ENCODE data around the gene PCSK1N. TPM values are rescaled to one million over a fixed set of nuclear protein-coding genes. Genes with fewer than 3 reads are reported as not detected.

PCSK1N gene
- total RNA-seq, 6 experiments from 2014 or later = 0.20 to 1.4 TPM; not detected in 4

DNA sequence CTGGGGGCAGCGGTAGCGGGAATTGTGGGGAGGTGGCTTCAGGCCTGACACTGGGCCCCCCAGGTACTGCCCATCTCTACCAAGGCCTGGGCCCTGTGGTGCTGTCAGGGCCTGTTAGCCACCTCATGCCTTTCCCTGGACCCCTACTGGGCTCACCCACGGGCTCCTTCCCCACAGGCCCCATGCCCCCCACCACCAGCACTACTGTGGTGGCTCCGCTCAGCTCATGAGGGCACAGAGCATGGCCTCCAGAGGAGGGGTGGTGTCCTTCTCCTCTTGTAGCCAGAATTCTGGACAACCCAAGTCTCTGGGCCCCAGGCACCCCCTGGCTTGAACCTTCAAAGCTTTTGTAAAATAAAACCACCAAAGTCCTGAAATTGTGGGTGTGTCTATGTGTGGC lies 41.5 kb downstream of the PCSK1N start:
- ATAC-seq (no peak), DNase-seq (no peak)
- Histone ChIP-seq H3K27ac (no peak overlapping the region), H3K36me3 (no peaks in the 10 kb centered on the region), H3K4me1 (no peaks in the 10 kb centered on the region), H3K27me3 (no peaks in the 10 kb centered on the region), H3K9me3 (no peaks in the 10 kb centered on the region), H3K4me3 (no peak overlapping the region)
- intact Hi-C loops (cut with DNase I) = no loop called here
- TF ChIP-seq POLR2A (IDR thresholded peaks at IDR 0.05) = no peak
- TF ChIP-seq, protein P1, sequence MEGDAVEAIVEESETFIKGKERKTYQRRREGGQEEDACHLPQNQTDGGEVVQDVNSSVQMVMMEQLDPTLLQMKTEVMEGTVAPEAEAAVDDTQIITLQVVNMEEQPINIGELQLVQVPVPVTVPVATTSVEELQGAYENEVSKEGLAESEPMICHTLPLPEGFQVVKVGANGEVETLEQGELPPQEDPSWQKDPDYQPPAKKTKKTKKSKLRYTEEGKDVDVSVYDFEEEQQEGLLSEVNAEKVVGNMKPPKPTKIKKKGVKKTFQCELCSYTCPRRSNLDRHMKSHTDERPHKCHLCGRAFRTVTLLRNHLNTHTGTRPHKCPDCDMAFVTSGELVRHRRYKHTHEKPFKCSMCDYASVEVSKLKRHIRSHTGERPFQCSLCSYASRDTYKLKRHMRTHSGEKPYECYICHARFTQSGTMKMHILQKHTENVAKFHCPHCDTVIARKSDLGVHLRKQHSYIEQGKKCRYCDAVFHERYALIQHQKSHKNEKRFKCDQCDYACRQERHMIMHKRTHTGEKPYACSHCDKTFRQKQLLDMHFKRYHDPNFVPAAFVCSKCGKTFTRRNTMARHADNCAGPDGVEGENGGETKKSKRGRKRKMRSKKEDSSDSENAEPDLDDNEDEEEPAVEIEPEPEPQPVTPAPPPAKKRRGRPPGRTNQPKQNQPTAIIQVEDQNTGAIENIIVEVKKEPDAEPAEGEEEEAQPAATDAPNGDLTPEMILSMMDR (IDR thresholded peaks at IDR 0.05) = no peak
- 100% methylated on average over 1 of the region's 4 CpGs for WGBS (ENCODE audit: insufficient coverage, low coverage, low lambda C conversion rate, missing lambda C conversion rate)

DNA sequence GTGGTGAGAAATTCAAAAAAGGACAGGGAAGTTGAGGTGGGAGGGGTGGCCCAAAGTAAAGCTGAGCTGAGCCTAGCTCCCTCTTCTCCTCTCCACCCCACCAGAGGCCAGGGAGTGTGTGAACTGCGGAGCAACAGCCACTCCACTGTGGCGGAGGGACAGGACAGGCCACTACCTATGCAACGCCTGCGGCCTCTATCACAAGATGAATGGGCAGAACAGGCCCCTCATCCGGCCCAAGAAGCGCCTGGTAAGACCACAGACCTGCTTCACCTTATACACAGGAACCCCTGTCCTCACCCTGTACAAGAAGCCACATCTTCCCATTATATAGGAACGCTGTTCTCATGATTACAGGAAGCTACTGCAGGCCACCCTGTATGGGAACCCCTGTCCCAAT lies 43.2 kb downstream of the PCSK1N start:
- Histone ChIP-seq H3K36me3 (no peaks in the 10 kb centered on the region), H3K4me3 (no peak overlapping the region), H3K4me1 (no peaks in the 10 kb centered on the region), H3K9me3 (no peaks in the 10 kb centered on the region), H3K27me3 (no peaks in the 10 kb centered on the region), H3K27ac (no peak overlapping the region)
- no peak for TF ChIP-seq POLR2A (IDR thresholded peaks at IDR 0.05)
- TF ChIP-seq, protein P1 (IDR thresholded peaks at IDR 0.05) = no peak
- ATAC-seq (no peak), DNase-seq (no peak)
- WGBS (ENCODE audit: insufficient coverage, low coverage, low lambda C conversion rate, missing lambda C conversion rate) = 50% methylated on average over 1 of the region's 7 CpGs
- intact Hi-C loops (cut with DNase I) = no loop called here

DNA sequence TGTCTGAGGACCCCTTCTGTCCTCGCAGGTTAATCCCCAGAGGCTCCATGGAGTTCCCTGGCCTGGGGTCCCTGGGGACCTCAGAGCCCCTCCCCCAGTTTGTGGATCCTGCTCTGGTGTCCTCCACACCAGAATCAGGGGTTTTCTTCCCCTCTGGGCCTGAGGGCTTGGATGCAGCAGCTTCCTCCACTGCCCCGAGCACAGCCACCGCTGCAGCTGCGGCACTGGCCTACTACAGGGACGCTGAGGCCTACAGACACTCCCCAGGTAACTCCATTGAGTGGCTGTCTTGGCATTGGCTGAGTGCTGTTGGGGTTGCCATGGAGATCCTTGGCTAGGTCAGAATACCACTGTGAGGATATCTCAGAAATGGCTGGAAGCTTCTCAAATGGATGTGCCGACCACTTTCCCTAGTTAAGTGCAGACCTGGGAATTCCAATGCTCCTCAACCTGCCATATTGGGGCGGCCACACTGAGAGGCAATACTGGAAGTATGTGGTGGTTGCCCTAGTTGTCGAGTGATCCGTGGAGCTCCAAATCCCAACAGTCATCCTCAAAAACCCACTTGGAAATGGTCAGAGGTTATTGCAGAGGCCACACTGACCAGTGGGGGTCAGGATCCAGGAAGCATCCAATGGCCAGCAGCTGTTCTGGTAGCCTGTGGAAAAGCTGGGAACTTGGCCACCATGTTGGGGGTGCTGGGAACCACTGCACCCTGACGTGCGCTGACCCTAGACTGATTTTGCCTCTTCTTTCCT lies 44.2 kb downstream of the PCSK1N start:
- Histone ChIP-seq H3K27ac (no peak overlapping the region), H3K9me3 (no peaks in the 10 kb centered on the region), H3K36me3 (no peaks in the 10 kb centered on the region), H3K4me3 (no peak overlapping the region), H3K4me1 (no peaks in the 10 kb centered on the region), H3K27me3 (no peaks in the 10 kb centered on the region)
- 55% methylated on average over 4 of the region's 11 CpGs for WGBS (ENCODE audit: insufficient coverage, low coverage, low lambda C conversion rate, missing lambda C conversion rate)
- intact Hi-C loops (cut with DNase I) = no loop called here
- TF ChIP-seq, protein P1 (IDR thresholded peaks at IDR 0.05) = no peak
- TF ChIP-seq POLR2A (IDR thresholded peaks at IDR 0.05) = no peak
- ATAC-seq (no peak), DNase-seq (no peak)

DNA sequence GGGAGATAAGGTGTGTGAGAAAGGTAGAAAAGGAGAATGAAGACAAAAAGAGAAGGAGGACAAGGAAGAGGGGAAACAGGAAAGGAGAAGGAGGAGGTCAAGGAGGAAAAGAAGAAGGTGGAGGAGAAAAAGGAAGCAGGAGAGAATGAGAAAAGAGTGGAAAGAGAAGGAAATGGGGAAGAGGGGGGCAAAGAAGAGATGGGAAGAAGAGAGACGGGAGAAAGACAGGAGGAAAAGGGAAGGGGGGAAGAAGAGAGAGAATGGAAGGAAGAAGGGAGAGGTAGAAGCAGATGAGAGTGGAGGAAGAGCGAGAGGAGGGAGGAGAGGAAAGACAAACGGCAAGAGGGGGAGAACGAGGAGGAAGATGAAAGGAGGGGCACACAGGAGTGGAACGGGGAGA lies 44.9 kb downstream of the PCSK1N start:
- H3K36me3 ChIP-seq = no peaks in the 10 kb centered on the region
- no peaks in the 10 kb centered on the region for H3K9me3 ChIP-seq
- H3K4me1 ChIP-seq = no peaks in the 10 kb centered on the region
- no peak overlapping the region for H3K4me3 ChIP-seq
- no peak overlapping the region for H3K27ac ChIP-seq
- intact Hi-C loops (cut with DNase I) = no loop called here
- ATAC-seq = no peak
- DNase-seq = no peak
- WGBS (ENCODE audit: insufficient coverage, low coverage, low lambda C conversion rate, missing lambda C conversion rate) = 55% methylated on average over 4 of the region's 5 CpGs
- TF ChIP-seq POLR2A (IDR thresholded peaks at IDR 0.05) = no peak
- TF ChIP-seq, protein P1 (IDR thresholded peaks at IDR 0.05) = no peak
- H3K27me3 ChIP-seq = no peaks in the 10 kb centered on the region

Data from right lobe of liver (tissue), 6 donors.